Upper lobe of left lung (tissue), 6 donors: Measurements from ENCODE around the gene SPRTN. TPM values are rescaled to one million over a fixed set of nuclear protein-coding genes. Genes with fewer than 3 reads are reported as not detected.

Source experiments
- ATAC-seq, 2 donors: fragments of 200-7000 bp; cut with Tn5 transposase; one replicate each; pipeline ENCODE4 v1.9.1; 2022; ENCODE audit warnings: mild to moderate bottlenecking in 2 of 2, moderate library complexity in 2 of 2; ENCODE audit not compliant: low FRiP score in 2 of 2
- DNase-seq, 2 donors: peaks; one replicate each; pipeline ENCODE4 v3.0.0-alpha.2; 2019 to 2020
- H3K27ac ChIP-seq, 4 donors: fragments of 200-600 bp; sonication (generic); one replicate each; pipeline ENCODE4 v1.5.1; 2016 to 2019
- H3K27me3 ChIP-seq, 4 donors: fragments of 200-600 bp; sonication (generic); one replicate each; pipeline ENCODE4 v1.5.1; 2017 to 2019
- H3K36me3 ChIP-seq, 4 donors: fragments of 200-600 bp; sonication (generic); one replicate each; pipeline ENCODE4 v1.5.1; 2016 to 2019
- H3K4me1 ChIP-seq, 4 donors: fragments of 200-600 bp; sonication (generic); one replicate each; pipeline ENCODE4 v1.5.1; 2018 to 2019
- H3K4me3 ChIP-seq, 4 donors: fragments of 200-600 bp; sonication (generic); one replicate each; pipeline ENCODE4 v1.5.1; 2017 to 2019; ENCODE audit warnings: mild to moderate bottlenecking in 2 of 4, moderate library complexity in 1 of 4
- H3K9me3 ChIP-seq, 4 donors: fragments of 200-600 bp; sonication (generic); one replicate each; pipeline ENCODE4 v1.5.1; 2018 to 2019
- EP300 ChIP-seq, 4 donors: sonication (generic); formaldehyde crosslinking; IDR thresholded peaks; one replicate each; pipeline ENCODE4 v1.5.1; 2017; ENCODE audit warnings: antibody characterized with exemption in 4 of 4, control low read depth in 2 of 4
- POLR2A ChIP-seq, 4 donors: fragments of 450-650 bp; IDR thresholded peaks; one replicate each; pipeline ENCODE4 v1.5.1; 2016 to 2017; ENCODE audit warnings: antibody characterized with exemption in 4 of 4, mild to moderate bottlenecking in 2 of 4
- POLR2AphosphoS5 ChIP-seq, 2 donors: sonication (generic); formaldehyde crosslinking; IDR thresholded peaks; one replicate each; pipeline ENCODE4 v1.5.1; 2017; ENCODE audit warnings: antibody characterized with exemption in 2 of 2
- WGBS, 2 donors: methylation state at CpG; one replicate each; pipeline ENCODE4 v1.1.5; 2017 to 2018; 5-methylcytosine and 5-hydroxymethylcytosine counted together
- total RNA-seq, 6 donors: library from RNA; depleted of rRNA in 4 of 6; stranded (reverse); fragments of >200 nt in 4 of 6; gene quantifications; one replicate each; pipeline versions ENCODE4 v1.1.0 to v1.2.1, GENCODE V29; 2016 to 2021
- TF ChIP-seq, protein P1 (sequence below), 6 experiments: fragments of 450-650 bp in 4 of 6; fragments of 200-600 bp in 2 of 6; sonication (generic) in 2 of 6; IDR thresholded peaks; one replicate each; pipeline ENCODE4 v1.5.1; 2016 to 2019; ENCODE audit warnings: antibody characterized with exemption in 6 of 6
- donor health status: DM: no; HTN: no; CAD: no; lungs with moderate emphysema.
- donor health status: DM: no; HTN: yes; CAD: no; lungs with severe emphysema.

The SPRTN gene
- total RNA-seq, 6 donors from 2014 or later: 8.8 to 30.9 (median 17.2) TPM

DNA sequence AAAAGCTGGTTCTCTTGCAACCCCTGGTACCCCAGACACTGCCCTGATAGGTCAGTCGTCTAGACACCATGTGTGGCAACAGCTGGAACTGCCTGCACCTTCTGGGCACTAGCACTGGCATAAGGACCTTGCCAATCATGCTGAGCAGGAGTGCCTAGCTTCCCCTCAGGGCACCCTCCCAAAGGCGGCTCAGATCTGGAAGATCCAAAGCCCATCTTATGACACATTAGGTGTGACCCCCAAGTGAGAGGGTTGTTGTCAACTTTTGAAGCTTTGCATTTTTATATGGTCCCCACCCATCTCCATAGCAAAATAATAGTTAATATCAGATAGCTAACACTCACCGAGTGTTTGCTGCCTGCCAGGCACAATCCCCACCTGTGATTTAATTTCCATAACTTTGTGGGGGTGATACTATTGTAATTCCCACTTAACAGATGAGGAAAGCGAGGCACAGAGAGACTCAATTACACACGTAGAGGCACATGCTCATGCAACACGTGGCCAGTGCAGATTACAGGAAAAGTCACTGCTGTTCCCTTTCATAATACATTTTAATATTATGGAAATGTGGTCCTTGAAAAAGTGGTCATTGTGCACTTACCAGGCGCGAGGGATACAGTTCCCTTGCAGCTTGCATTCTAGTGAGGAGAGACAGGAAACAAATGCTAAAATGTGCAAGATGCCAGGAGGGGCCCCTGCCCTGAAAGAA, 26.2 kb upstream of the SPRTN start:
- ATAC-seq: no peak
- H3K27me3 ChIP-seq: no peaks in the 10 kb centered on the region
- no peak for DNase-seq
- TF ChIP-seq EP300 (IDR thresholded peaks at IDR 0.05) (no peak), POLR2A (IDR thresholded peaks at IDR 0.05) (no peak), POLR2AphosphoS5 (IDR thresholded peaks at IDR 0.05) (no peak)
- TF ChIP-seq, protein P1, sequence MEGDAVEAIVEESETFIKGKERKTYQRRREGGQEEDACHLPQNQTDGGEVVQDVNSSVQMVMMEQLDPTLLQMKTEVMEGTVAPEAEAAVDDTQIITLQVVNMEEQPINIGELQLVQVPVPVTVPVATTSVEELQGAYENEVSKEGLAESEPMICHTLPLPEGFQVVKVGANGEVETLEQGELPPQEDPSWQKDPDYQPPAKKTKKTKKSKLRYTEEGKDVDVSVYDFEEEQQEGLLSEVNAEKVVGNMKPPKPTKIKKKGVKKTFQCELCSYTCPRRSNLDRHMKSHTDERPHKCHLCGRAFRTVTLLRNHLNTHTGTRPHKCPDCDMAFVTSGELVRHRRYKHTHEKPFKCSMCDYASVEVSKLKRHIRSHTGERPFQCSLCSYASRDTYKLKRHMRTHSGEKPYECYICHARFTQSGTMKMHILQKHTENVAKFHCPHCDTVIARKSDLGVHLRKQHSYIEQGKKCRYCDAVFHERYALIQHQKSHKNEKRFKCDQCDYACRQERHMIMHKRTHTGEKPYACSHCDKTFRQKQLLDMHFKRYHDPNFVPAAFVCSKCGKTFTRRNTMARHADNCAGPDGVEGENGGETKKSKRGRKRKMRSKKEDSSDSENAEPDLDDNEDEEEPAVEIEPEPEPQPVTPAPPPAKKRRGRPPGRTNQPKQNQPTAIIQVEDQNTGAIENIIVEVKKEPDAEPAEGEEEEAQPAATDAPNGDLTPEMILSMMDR (IDR thresholded peaks at IDR 0.05): no peak
- no peaks in the 10 kb centered on the region for H3K36me3 ChIP-seq
- WGBS, 2 donors: 80 to 86% methylated on average over 8 of the region's 8 CpGs
- H3K9me3 ChIP-seq: no peaks in the 10 kb centered on the region
- H3K4me1 ChIP-seq: no peaks in the 10 kb centered on the region
- no peak overlapping the region for H3K27ac ChIP-seq
- H3K4me3 ChIP-seq: no peak overlapping the region

DNA sequence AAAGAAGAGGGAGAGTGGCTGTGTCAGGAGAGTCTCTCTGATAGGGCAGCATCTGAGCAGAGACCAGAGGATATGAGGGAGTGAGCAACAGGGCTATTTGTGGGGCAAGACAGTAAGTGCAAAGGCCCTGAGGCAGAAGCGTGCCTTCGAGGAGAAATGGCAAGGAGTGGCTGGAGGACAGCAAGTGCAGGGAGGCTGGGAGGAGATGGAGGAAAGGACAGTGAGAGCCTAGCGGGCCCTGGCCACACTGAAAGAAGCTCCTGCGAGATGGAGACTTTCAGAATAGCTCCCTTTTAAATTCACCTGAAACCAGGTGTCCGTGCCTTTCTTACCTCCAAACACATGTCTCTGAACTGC, 25.7 kb upstream of the SPRTN start:
- WGBS, 2 donors: 95 to 97% methylated on average over 5 of the region's 5 CpGs
- no peak overlapping the region for H3K27ac ChIP-seq
- H3K4me1 ChIP-seq: no peaks in the 10 kb centered on the region
- no peak overlapping the region for H3K4me3 ChIP-seq
- no peaks in the 10 kb centered on the region for H3K9me3 ChIP-seq
- no peak for TF ChIP-seq POLR2A (IDR thresholded peaks at IDR 0.05)
- no peak for TF ChIP-seq POLR2AphosphoS5 (IDR thresholded peaks at IDR 0.05)
- TF ChIP-seq EP300 (IDR thresholded peaks at IDR 0.05): no peak
- TF ChIP-seq, protein P1 (IDR thresholded peaks at IDR 0.05): no peak
- no peak for ATAC-seq
- no peaks in the 10 kb centered on the region for H3K27me3 ChIP-seq
- DNase-seq: no peak
- H3K36me3 ChIP-seq: no peaks in the 10 kb centered on the region

DNA sequence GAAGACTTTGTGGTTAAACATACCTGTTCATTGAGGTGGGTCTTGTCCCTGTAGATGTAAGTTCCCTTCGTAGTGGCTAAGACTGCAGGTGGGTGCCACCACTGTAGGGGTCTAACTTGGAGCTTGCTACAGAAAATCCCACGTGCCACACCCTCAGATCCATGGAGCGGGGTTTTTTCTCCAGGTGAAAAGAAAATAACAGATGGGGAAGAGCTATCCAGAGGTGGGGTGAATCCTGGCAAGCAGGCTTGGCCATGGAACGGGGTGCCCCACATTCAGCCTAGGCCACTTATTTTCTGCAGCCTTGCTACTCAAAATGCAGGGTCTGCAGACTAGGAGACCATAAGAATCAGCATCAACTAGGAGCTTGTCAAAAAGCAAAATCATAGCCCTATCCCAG, 24.4 kb upstream of the SPRTN start:
- no peak for DNase-seq
- Histone ChIP-seq H3K27me3 (no peaks in the 10 kb centered on the region), H3K36me3 (no peaks in the 10 kb centered on the region), H3K4me3 (no peak overlapping the region), H3K9me3 (no peaks in the 10 kb centered on the region), H3K27ac (no peak overlapping the region), H3K4me1 (no peaks in the 10 kb centered on the region)
- no peak for ATAC-seq
- no peak for TF ChIP-seq POLR2AphosphoS5 (IDR thresholded peaks at IDR 0.05)
- TF ChIP-seq, protein P1 (IDR thresholded peaks at IDR 0.05): no peak
- TF ChIP-seq POLR2A (IDR thresholded peaks at IDR 0.05): no peak
- TF ChIP-seq EP300 (IDR thresholded peaks at IDR 0.05): no peak
- WGBS, 2 donors: 80 to 90% methylated on average over 4 of the region's 4 CpGs

DNA sequence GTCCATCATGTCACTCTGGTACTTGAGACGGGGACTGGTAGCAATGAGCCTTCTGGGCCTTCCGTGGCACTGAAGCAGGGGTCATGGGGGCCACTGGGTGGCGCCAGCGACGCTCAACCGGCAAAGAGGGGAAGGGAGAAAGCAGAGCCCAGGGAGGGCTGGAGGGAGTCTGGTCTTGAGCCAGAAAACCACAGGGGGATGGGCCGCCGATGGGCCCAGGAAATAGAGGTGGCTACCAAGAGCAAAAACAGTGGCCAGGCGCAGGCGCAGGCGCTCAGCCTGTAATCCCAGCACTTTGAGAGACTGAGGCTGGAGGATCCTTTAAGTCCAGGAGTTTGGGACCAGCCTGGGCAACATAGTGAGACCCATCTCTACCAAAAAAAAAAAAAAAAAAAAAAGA, 22.2 kb upstream of the SPRTN start:
- Histone ChIP-seq H3K27ac (no peak overlapping the region), H3K4me1 (no peaks in the 10 kb centered on the region), H3K36me3 (no peaks in the 10 kb centered on the region), H3K27me3 (no peaks in the 10 kb centered on the region), H3K9me3 (no peaks in the 10 kb centered on the region), H3K4me3 (no peak overlapping the region)
- ATAC-seq (peak in 1 of 2 donors; percentile 76), DNase-seq (peak; percentile 24 to 83)
- 38 to 50% methylated on average over 10 to 11 of the region's 11 CpGs for WGBS, 2 donors
- no peak for TF ChIP-seq POLR2A (IDR thresholded peaks at IDR 0.05)
- TF ChIP-seq, protein P1 (IDR thresholded peaks at IDR 0.05): peak in 5 of 6 experiments; percentile 32 to 49 (median 33)
